COLO668 (cell line): ENCODE measurements around the gene OPCML.

ENCODE experiments used
- DNase-seq: peaks from one replicate; lab custom pipeline; 2025; ENCODE audit not compliant: unreplicated experiment; lab: John Stamatoyannopoulos, UW

Gene OPCML

GRCh38 chr11:133238027-133238426 lies 294.3 kb downstream of the OPCML start:
- DNase-seq = no peak

GRCh38 chr11:133235381-133235780 lies 296.9 kb downstream of the OPCML start:
- DNase-seq = no peak

- no peak for DNase-seq
These were observed 297.4 kb downstream of the OPCML start for GRCh38 chr11:133234883-133235282.

GRCh38 chr11:133232665-133233064 lies 299.6 kb downstream of the OPCML start:
- no peak for DNase-seq

GRCh38 chr11:133230431-133230830 lies 301.9 kb downstream of the OPCML start:
- no peak for DNase-seq

- no peak for DNase-seq
These were observed 303.6 kb downstream of the OPCML start for GRCh38 chr11:133228471-133229329.

- no peak for DNase-seq
These were observed 304.6 kb downstream of the OPCML start for GRCh38 chr11:133227632-133228111.

GRCh38 chr11:133224271-133224670 lies 308.0 kb downstream of the OPCML start:
- DNase-seq = no peak

GRCh38 chr11:133222425-133223330 lies 309.6 kb downstream of the OPCML start:
- no peak for DNase-seq

GRCh38 chr11:133219543-133219942 lies 312.8 kb downstream of the OPCML start:
- DNase-seq = no peak

GRCh38 chr11:133216813-133217212 lies 315.5 kb downstream of the OPCML start:
- DNase-seq = no peak

GRCh38 chr11:133215596-133216230 lies 316.6 kb downstream of the OPCML start:
- no peak for DNase-seq

- no peak for DNase-seq
These were observed 317.7 kb downstream of the OPCML start for GRCh38 chr11:133214646-133215045.

GRCh38 chr11:133212201-133212600 lies 320.1 kb downstream of the OPCML start:
- no peak for DNase-seq

- DNase-seq = no peak
These were observed 324.3 kb downstream of the OPCML start for GRCh38 chr11:133207995-133208394.

- DNase-seq = no peak
These were observed 325.8 kb downstream of the OPCML start for GRCh38 chr11:133206313-133207005.

GRCh38 chr11:133204158-133204557 lies 328.1 kb downstream of the OPCML start:
- no peak for DNase-seq

GRCh38 chr11:133202816-133203215 lies 329.5 kb downstream of the OPCML start:
- no peak for DNase-seq

- no peak for DNase-seq
These were observed 333.9 kb downstream of the OPCML start for GRCh38 chr11:133198438-133198837.

GRCh38 chr11:133197425-133197824 lies 334.9 kb downstream of the OPCML start:
- DNase-seq = no peak

- DNase-seq = no peak
These were observed 340.4 kb downstream of the OPCML start for GRCh38 chr11:133191931-133192330.
